AG04449 (cell line): ENCODE results near the gene HMHB1.

ENCODE experiments used
- CTCF ChIA-PET: fragments of 350-600 bp; formaldehyde crosslinking; extraction: SDS; loops from one replicate; lab custom pipeline; 2021; ENCODE audit warnings: antibody characterized with exemption; lab: Yijun Ruan, JAX
- POLR2A ChIA-PET: fragments of 400-600, 350-600 bp; formaldehyde crosslinking; extraction: SDS; loops from one replicate; lab custom pipeline; 2020; ENCODE audit warnings: antibody characterized with exemption, inconsistent platforms; lab: Yijun Ruan, JAX
- DNase-seq: peaks from one replicate; pipeline ENCODE4 v3.0.0-alpha.2; 2010; ENCODE audit warnings: low read depth, low spot score
- H3K4me3 ChIP-seq: 2 replicates; pipeline ENCODE4 v1.5.1; 2011; ENCODE audit warnings: low read depth, mild to moderate bottlenecking, control low read depth, low read length
- CTCF ChIP-seq: IDR thresholded peaks from one replicate; pipeline ENCODE4 v1.5.1; 2011; ENCODE audit warnings: mild to moderate bottlenecking, moderate library complexity, low read length, control low read depth, inconsistent platforms; ENCODE audit not compliant: insufficient read depth; ENCODE audit errors: missing control alignments

Gene HMHB1

GRCh38 chr5:143782588-143783386, 29.2 kb upstream of the HMHB1 start:
- ChIA-PET POLR2A (no interaction called here), CTCF (no interaction called here)
- DNase-seq, result no peak
- H3K4me3 ChIP-seq, result no peak overlapping the region
- no peak for TF ChIP-seq CTCF

- no peak overlapping the region for H3K4me3 ChIP-seq
- no peak for DNase-seq
- ChIA-PET POLR2A (no interaction called here), CTCF (interaction anchor here (1.6 kb wide), 1 partner anchor 36 kb away, joined by 4 read pairs; no protein-coding TSS in a partner anchor)
- no peak for TF ChIP-seq CTCF
These were observed 23.6 kb upstream of the HMHB1 start for GRCh38 chr5:143788401-143788800.

GRCh38 chr5:143790457-143791112, 21.4 kb upstream of the HMHB1 start:
- no peak for DNase-seq
- CTCF ChIA-PET, result interaction anchor here (1.4 kb wide), 1 partner anchor 16 kb away, joined by 3 read pairs; no protein-coding TSS in a partner anchor
- H3K4me3 ChIP-seq, result no peak overlapping the region
- POLR2A ChIA-PET, result no interaction called here
- TF ChIP-seq CTCF, result no peak

- ChIA-PET CTCF (interaction anchor here (1.4 kb wide), 1 partner anchor 33 kb away, joined by 5 read pairs; no protein-coding TSS in a partner anchor), POLR2A (no interaction called here)
- no peak for DNase-seq
- H3K4me3 ChIP-seq, result no peak overlapping the region
- no peak for TF ChIP-seq CTCF
These were observed 19.9 kb upstream of the HMHB1 start for GRCh38 chr5:143791848-143792731.

- DNase-seq, result no peak
- ChIA-PET CTCF (interaction anchor here (0.7 to 1.4 kb wide), 3 partner anchors 9 to 32 kb away, joined by 3 to 5 read pairs (median 3); no protein-coding TSS in a partner anchor), POLR2A (no interaction called here)
- no peak for TF ChIP-seq CTCF
- no peak overlapping the region for H3K4me3 ChIP-seq
These were observed 18.7 kb upstream of the HMHB1 start for GRCh38 chr5:143793249-143793648.
